MV-4-11 (cell line): ENCODE data around the gene SZT2.
A peak's percentile ranks its signal among the peaks of the same experiment; 100 is the strongest.
"Not testable (repeated sequence)": the region's sequence is repeated elsewhere in the genome, so short reads cannot be mapped to it uniquely, and the experiment has no call there.

Experiments used
- DNase-seq: peaks from one replicate; lab custom pipeline; 2025; lab: John Stamatoyannopoulos, UW

Gene SZT2

DNA sequence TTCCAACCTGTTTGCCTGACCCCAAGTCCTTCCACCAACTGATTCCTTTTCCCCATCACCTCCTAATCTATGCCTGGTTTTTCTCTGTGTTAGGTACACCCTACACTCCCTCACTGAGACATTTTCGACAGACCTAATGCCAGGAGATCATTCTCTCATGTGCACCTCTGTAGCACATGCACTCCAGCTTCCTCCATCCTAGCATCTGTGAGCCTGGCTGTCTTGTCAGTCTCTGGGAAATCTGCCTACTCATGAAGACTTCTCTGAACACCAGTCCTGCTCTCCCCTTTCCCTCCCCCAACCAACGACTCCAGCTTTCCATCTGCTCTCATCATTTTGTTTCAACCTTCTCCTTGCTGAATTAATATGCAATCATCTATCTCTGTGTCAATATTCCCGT, 1.1 kb upstream of the SZT2 start:
- DNase-seq: no peak

DNA sequence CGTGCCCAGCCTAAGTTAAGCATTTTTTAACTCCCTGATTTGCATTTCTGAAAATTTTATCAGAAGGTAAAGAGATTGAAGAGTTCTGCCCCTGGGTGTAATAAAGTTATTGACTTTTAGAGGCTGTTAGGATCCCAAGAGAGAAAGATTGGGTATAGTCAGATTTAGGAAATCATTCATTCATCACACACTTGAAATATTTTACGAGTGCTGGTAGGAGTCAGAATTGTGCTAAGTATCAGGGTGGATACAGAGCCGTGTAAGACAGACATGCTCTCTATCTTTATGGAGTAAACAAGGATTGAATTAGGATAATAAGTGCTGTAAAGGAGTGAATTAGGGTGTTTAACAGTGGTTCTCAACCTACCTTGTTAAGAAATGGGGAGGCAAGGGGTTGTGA, 3.0 kb downstream of the SZT2 start:
- DNase-seq: no peak

DNA sequence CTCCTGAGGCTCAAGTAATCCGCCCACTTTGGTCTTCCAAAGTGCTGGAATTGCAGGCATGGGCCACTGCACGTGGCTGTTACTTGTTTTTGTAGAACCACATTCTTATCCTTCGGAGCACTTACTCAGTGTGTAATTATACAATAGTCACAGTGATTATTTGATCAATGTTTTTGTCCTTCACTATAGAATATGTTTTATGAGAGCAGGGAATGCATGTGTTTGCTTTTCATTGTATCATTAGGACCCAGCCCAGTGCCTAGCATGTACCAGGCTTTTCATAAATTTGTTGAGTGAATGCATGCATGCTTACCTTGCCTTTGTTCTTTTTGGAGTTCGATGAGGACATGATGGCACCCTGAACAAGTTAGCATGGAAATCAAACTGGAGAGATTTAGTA, 5.8 kb downstream of the SZT2 start:
- DNase-seq: no peak

DNA sequence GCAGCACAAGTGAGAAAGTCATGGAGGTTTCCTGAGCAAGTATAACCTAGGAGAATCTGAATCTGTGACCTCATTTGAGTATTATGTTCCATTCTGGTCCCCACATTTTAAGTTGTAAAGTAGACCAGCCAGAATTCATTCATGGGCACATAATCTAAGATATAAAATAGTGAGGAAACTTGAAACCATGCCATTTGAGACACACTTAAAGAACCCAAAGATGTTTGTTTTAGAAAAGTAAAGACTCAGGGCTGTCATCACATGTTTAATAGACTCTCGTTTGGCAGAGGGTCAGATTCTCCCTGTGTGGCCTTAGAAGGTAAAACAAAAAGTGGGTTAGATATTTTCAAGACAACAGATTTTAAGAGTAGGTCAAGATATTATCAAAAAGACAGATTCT, 6.4 kb downstream of the SZT2 start:
- DNase-seq: no peak

DNA sequence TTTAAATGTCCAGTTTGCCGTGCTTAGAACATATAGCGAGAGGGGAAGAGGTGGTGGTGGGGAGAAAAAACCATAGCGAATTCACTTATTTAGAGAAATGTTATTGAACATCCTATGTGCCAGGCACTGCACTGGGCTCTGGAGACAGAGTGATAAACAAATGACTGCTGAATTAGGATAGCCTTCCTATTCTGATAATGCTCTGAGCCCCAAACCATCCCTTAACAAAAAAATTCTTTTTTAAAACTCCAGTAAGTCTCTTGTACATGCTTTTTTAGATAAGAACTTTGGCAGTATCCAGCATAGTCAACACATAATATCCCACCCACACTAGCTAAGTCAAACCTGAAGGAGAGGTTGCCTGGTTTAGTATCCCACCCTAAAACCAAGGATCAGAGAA, 8.5 kb downstream of the SZT2 start:
- DNase-seq: no peak

DNA sequence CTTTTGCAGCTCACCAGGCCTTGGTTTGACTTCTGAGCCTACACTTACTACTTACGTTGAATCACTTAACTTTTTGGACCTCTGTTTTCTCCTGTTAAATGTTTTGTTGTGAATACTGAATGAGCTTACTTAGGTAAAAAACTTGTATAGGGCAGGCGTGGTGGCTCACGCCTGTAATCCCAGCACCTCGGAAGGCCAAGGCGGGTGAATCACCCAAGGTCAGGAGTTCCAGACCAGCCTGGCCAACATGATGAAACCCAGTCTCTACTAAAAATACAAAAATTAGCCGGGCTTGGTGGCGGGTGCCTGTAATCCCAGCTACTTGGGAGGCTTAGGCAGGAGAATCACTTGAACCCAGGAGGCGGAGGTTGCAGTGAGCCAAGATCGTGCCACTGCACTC, 10.7 kb downstream of the SZT2 start:
- DNase-seq: not testable (repeated sequence)

DNA sequence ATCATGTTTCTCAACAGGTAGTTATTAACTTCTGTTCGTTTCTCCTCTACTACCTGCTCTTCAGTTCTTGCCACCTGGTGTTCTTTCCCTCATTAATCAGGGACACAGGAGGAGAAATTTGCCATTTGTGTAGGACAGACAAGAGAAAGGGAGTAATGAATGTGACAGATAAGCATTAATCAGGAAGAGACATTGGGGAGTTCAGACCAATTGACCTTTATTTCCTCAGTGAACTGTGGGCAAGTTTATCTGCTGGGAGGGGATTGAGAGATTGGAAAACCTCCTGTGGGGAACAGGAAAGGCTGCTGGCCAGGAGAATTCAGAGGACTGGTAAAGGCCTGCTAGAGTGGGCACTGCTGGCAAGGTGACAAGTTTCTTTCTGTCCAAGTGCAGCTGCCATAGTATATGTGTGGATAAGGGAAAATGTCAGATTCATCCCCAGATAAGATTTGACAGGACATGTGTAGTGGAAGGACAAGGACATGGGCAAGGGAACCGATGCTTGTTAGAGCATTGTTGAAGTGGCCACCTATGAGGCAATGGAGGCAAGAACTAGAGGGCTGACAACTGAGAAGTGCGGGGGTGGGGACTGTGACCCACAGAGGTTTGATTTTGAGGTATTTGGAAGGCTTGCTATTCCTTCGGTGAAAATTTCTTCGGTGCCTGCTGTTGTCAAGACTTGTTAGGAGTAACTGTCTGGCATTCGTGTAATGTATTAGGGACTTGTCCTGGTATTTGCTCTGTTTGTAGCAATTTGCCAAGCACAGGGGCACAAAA, 12.6 kb downstream of the SZT2 start:
- no peak for DNase-seq

DNA sequence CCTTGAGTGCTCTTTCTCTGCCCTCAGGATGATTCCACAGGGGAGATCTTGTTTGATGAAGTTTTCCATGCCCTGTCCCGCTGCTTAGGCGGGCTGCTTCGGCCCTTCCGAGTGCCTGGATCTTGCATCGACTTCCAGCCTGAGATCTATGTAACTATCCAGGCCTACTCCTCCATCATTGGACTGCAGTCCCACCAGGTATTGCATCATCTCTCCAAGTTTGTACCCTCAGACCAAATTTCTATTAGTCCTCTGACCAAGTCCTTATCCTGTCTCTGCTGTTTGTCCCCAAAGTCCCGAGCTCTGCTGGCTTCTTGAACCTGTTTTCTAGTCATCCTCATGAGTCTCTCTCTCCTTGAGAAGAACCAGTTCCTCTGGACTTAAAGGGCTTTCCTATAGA, 14.7 kb downstream of the SZT2 start:
- no peak for DNase-seq

DNA sequence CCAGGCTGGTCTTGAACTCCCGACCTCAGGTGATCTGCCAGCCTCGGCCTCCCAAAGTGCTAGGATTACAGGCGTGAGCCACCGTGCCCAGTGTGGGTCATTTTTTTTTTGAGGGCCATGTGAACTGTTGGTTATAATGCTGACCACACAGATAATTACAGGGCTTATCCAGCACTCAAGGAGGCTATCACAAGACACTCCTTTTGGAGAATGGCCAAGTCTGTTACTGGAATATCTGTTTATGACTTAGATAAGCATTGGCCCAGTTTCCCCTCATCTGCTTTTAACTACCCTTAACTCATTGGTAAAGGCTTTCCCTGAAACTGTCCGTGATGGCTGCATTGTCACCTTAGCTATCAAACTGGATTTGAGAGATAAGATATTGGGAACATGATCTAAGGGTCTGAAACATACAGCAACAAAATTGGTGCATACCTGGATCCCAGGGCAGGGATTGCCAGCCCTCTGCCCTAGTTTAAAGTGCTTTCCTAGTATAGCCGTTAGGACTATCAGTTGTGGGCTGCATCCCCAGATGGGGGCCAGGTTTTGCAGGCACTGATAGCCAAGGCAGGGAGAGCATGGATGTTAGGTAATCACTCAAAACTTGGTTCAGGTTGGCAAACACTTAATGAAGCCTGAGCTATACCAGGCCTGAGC, 15.6 kb downstream of the SZT2 start:
- no peak for DNase-seq

DNA sequence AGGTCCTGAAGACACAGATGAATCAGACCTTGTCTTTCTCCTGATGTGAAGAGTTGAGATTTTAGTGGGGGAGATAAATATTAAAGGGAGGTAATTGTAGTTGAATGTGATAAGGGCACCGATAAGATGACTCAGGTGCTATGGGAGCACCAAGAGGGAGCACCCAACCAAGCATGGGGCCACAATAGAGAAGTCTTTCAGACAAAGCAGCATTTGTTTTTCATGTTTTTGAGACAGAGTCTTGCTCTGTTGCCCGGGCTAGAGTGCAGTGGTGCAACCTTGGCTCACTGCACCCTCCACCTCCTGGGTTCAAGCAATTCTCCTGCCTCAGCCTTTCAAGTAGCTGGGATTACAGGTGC, 16.2 kb downstream of the SZT2 start:
- no peak for DNase-seq

DNA sequence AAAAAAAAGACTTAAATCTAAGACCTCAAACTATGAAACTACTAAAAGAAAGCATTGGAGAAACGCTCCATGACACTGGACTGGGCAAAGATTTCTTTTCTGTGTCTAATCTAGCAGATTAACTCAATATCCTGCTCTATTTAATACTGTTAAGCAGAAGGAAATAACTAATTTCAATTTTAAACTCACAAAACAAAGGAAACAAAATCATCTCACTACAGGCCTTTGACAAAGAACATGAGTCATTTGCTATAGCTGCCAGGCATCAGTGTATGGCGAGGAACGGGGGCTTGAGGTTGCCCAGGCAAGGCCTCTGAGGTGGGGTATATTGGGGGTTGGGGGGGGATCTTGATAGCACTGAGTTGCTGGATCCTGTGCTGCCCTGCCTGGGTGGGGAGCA, 20.9 kb downstream of the SZT2 start:
- DNase-seq: no peak

DNA sequence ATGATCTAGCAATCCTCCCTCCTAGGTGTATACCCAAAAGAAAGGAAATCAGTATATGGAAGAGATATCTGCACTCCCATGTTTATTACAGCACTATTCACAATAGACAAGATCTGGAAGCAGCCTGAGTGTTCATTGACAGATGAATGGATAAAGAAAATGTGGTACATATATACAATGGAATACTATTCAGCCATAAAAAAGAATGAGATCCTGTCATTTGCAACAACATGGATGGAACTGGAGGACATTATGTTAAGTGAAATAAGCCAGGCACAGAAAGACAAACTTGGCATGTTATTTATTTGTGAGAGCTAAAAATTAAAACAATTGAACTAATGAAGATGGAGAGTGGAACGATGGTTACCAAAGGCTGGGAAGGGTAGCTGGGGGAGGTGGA, 23.7 kb downstream of the SZT2 start:
- not testable (repeated sequence) for DNase-seq

DNA sequence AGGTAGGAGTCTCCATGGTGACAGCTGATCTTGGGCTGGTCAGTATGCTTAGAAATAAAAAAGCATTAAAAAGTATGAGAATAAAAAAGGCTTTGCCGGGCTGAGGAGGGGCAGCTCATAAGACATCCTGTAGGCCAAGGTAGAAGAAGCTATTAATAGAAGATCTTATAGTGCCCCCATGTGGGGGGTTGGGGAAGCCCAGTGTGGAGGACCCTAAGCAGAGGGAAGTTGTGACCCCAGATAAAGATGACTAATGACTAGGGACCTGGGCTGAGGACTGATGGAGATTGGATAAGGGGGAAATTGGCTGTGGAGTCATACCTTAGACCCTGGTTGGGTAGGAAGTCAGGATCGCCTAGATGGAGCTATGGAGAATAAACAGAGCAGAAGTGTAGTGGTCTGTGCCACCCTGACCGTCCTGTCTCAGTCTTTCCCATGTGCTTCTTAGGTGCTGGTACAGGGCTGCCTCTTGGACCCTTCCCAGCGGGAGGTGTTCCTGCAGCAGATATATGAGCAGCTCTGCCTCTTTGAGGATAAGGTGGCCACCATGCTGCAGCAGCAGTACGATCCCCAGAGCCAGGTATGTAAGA, 25.0 kb downstream of the SZT2 start:
- DNase-seq: peak; percentile 55

DNA sequence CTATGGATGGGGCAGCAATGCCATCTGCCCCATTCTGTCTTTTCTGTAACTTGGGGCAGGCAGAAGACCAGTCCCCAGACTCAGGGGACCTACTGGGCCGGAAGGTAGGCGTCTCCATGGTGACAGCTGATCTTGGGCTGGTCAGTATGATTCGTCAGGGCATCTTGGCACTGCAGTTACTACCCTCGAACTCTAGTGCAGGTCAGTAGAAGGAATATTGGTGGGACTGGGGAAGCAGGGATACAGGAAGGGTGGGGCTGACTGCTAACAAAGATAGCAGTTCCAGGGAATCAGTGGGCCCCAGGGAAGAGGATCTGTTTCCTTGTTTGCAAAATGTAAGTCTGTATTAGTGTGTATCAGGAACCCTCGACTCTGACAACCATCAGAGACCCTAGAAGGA, 26.2 kb downstream of the SZT2 start:
- DNase-seq: no peak

DNA sequence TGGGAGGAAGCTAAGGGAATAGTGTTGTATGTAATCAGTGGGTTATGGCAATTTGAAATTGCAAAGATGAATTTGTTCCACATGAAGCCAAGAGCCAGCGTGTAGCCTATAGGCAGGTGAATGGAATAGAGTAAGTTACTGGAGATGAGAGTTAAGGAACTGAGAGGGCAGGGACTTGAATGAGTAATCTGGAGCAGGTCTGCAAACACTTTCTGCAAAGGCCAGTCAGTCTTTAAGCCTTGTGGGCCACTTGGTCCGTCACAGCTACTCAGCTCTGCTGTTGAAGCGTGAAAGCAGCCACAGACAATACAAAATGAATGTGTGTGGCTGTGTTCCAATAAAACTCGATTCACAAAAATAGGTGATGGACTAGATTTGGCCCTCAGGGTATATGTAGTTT, 29.2 kb downstream of the SZT2 start:
- DNase-seq: no peak

DNA sequence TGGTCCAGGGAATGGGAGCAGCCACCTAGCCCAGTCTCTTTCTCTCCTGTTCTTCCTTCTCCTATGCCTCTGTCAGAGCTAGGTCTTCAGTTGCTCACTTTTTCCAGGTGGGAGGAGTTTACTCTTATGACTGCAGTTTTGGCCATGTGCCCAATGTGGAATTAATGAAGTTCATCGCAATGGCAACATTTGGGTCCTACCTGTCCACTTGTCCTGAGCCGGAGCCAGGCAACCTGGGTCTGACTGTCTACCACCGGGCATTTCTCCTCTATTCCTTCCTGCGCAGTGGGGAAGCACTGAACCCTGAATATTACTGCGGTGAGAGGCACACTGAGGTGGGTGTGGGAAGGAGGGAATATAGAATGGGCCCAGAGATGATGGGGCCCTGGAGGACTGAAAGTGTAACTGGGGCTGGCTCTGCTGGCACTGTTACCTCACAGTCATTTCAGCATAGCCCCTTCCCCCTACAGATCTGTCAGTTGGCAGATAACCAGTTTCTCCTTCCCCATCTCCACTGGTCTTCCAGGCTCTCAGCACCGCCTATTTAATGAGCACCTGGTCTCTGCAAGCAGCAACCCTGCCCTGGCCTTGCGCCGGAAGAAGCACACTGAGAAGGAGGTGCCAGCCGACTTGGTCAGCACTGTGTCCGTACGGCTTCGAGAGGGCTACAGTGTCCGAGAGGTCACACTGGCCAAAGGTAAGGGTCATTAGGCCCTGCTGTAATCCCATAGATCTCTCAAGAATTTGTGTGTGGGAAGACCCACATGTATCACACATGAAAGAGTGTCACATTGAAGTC, 30.1 kb downstream of the SZT2 start:
- DNase-seq: no peak

DNA sequence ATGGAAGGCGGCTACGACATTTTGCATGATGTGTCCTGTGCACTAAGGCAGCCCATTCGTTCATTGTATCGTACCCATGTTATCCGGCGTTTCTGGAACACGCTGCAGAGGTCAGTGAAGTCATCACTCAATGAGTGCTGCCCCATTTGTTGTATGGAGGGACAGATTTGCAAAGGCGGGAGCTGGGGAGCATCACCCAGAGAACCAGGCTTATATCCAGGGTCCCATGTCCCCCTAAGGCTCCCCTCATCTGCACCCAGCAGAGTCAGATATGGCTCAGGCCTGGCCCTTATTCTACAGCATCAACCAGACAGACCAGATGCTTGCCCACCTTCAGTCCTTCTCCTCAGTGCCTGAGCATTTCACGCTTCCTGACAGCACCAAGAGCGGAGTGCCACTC, 31.2 kb downstream of the SZT2 start:
- DNase-seq: no peak

DNA sequence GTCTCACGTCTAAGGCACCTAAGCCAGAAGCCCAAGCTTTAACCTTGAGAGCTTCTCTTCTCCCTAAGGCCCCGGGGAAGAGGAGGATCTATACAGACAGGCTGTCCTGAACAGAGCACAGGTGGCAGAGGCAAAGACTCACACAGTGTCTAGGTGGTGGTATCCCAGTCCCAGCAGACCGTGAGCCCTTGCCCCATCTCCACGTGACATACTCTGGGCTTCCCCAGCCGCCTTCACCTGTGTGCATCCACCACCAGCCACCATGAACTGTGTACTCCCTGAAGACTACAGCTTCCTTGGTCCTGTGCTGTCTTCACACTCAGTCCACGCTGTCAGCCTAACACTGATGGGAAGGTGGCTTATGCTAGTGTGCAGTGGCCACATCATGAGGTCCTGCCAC, 31.7 kb downstream of the SZT2 start:
- no peak for DNase-seq

DNA sequence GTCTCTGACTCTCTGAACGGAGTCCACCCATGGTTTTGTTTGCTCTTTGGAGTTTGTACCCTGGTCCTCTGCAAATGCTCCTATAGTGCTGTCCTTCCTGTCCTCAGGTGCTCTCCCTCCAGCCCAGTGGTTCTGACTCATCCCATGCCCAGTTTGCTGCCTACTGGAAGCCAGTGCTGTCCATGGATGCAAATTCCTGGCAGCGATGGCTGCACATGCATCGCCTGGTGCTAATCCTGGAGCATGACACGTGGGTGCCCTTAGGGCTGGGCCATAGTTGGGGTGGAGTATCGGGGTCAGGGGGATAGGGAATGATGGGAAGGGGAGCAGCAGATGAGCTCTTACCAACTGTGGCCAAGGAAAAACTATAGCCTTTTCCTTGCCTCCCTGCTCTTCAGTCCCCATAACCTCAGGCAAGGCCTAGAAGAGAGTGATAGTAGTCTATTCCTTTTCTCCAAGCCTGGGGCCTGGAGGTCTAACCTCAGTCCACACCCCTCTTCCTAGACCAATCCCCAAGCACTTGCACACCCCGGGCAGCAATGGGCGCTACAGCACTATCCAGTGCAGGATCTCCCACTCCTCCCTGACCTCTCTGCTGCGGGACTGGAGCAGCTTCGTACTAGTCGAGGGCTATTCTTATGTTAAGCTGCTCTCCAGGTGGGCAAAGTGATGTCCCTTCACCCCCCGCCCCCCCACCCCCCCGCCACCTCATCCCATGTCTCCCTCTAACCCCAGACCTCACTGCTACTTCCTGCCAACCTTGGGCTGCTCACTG, 32.5 kb downstream of the SZT2 start:
- DNase-seq: no peak

DNA sequence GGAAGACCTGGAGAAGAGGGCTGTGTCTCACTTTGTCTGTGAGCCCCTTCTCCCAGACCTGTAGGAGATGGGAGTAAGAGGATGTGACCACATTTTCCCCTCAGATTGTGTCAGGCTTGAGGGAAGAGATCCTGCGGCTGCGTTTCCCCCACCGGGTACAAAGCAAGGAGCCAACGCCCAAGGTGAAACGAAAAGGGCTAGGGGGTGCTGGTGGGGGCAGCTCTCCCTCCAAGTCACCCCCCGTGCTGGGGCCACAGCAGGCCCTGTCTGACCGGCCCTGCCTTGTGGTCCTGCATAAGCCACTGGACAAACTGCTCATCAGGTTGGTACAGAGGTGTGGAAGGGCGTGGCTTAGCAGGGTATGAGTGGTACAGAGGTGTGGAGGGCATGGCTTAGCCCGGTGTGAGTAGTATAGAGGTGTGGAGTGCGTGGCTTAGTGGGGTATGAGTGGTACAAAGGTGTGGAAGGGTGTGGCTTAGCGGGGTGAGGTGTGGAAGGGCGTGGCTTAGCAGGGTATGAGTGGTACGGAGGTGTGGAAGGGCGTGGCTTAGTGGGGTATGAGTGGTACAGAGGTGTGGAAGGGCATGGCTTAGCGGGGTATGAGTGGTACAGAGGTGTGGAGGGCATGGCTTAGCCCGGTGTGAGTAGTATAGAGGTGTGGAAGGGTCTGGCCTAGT, 33.4 kb downstream of the SZT2 start:
- no peak for DNase-seq
